WTC11 (cell line): Measurements from ENCODE around the gene BHLHE23.

Experiments
- AR ChIP-seq: fragments of 250-450 bp; sonication (Bioruptor Pico); IDR thresholded peaks from 2 replicates; pipeline ENCODE4 v1.9.0; 2021; ENCODE audit warnings: mild to moderate bottlenecking
- ARID4B ChIP-seq: sonication (generic); formaldehyde crosslinking; IDR thresholded peaks from 2 replicates; pipeline ENCODE4 v1.8.0; 2023; ENCODE audit warnings: missing genetic modification reagents, mild to moderate bottlenecking, borderline replicate concordance
- CREB1 ChIP-seq: sonication (generic); formaldehyde crosslinking; IDR thresholded peaks from 2 replicates; pipeline ENCODE4 v1.8.0; 2023; ENCODE audit warnings: mild to moderate bottlenecking, missing genetic modification reagents
- CTCF ChIP-seq: fragments of 200-600 bp; IDR thresholded peaks from 2 replicates; pipeline ENCODE4 v1.8.0; 2022; ENCODE audit warnings: antibody characterized with exemption
- E2F4 ChIP-seq: sonication (generic); formaldehyde crosslinking; IDR thresholded peaks from 2 replicates; pipeline ENCODE4 v1.8.1; 2022; ENCODE audit warnings: low read depth, mild to moderate bottlenecking, moderate library complexity, missing genetic modification reagents, borderline replicate concordance
- ETV6 ChIP-seq: sonication (generic); formaldehyde crosslinking; IDR thresholded peaks from 2 replicates; pipeline ENCODE4 v1.8.1; 2022; ENCODE audit warnings: mild to moderate bottlenecking, missing genetic modification reagents
- JUN ChIP-seq: sonication (generic); formaldehyde crosslinking; IDR thresholded peaks from 2 replicates; pipeline ENCODE4 v1.8.0; 2023; ENCODE audit warnings: mild to moderate bottlenecking, missing genetic modification reagents
- NFYB ChIP-seq: sonication (generic); formaldehyde crosslinking; conservative IDR thresholded peaks from 2 replicates; pipeline ENCODE4 v1.8.0; 2022; ENCODE audit warnings: low read depth, missing genetic modification reagents
- NR1H2 ChIP-seq: sonication (generic); formaldehyde crosslinking; IDR thresholded peaks from 2 replicates; pipeline ENCODE4 v1.9.0; 2021; ENCODE audit warnings: mild to moderate bottlenecking, moderate library complexity, missing genetic modification reagents
- ZMAT4 ChIP-seq: fragments of 250-450 bp; sonication (Bioruptor Pico); IDR thresholded peaks from 2 replicates; pipeline ENCODE4 v1.9.0; 2021; ENCODE audit warnings: mild to moderate bottlenecking

GRCh38 chr20:63025534-63026331 is 19.0 kb upstream of the BHLHE23 start:
- TF ChIP-seq ARID4B (CRISPR knock-in tag) (no peak), CREB1 (no peak), JUN (no peak), CTCF (no peak), NR1H2 (CRISPR knock-in tag) (no peak), NFYB (CRISPR knock-in tag) (no peak), E2F4 (CRISPR knock-in tag) (no peak), ZMAT4 (CRISPR knock-in tag) (no peak), ETV6 (CRISPR knock-in tag) (no peak), AR (CRISPR knock-in tag) (no peak)
